C4-2B (cell line): ENCODE measurements around the gene ALDH2.
A peak's percentile ranks its signal among the peaks of the same experiment; 100 is the strongest.
"Not testable (repeated sequence)": the region's sequence is repeated elsewhere in the genome, so short reads cannot be mapped to it uniquely, and the experiment has no call there.

Source experiments
- H3K27ac ChIP-seq: fragments of 450-650 bp; 2 replicates; pipeline ENCODE4 v1.5.1; 2017
- CTCF ChIP-seq: fragments of 450-650 bp; conservative IDR thresholded peaks from 2 replicates; pipeline ENCODE4 v1.5.1; 2017; ENCODE audit warnings: mild to moderate bottlenecking
- ZFX ChIP-seq: fragments of 450-650 bp; IDR thresholded peaks from 2 replicates; pipeline ENCODE4 v1.6.1; 2017

The ALDH2 gene

GRCh38 chr12:111812881-111813741 lies 46.4 kb downstream of the ALDH2 start:
- peak; percentile 90 for TF ChIP-seq CTCF
- no peak for TF ChIP-seq ZFX
- H3K27ac ChIP-seq = no peak overlapping the region

- TF ChIP-seq CTCF (no peak), ZFX (no peak)
- no peak overlapping the region for H3K27ac ChIP-seq
These were observed 49.4 kb downstream of the ALDH2 start for GRCh38 chr12:111816065-111816615.

- H3K27ac ChIP-seq = not testable (repeated sequence)
These were observed 50.2 kb downstream of the ALDH2 start for GRCh38 chr12:111816898-111817297.

- TF ChIP-seq ZFX = no peak
- TF ChIP-seq CTCF = no peak
- no peak overlapping the region for H3K27ac ChIP-seq
These were observed 51.6 kb downstream of the ALDH2 start for GRCh38 chr12:111818340-111818739.

- no peak for TF ChIP-seq CTCF
- TF ChIP-seq ZFX = no peak
- H3K27ac ChIP-seq = no peak overlapping the region
These were observed 52.7 kb downstream of the ALDH2 start for GRCh38 chr12:111819191-111820158.

GRCh38 chr12:111820828-111821227 lies 54.1 kb downstream of the ALDH2 start:
- H3K27ac ChIP-seq = not testable (repeated sequence)

- TF ChIP-seq ZFX = no peak
- H3K27ac ChIP-seq = no peak overlapping the region
These were observed 56.2 kb downstream of the ALDH2 start for GRCh38 chr12:111822886-111823285.

GRCh38 chr12:111823891-111824290 lies 57.2 kb downstream of the ALDH2 start:
- no peak for TF ChIP-seq CTCF
- H3K27ac ChIP-seq = no peak overlapping the region
